Spleen (tissue), 11 donors: ENCODE data around the gene MB. TPM values are rescaled to one million over a fixed set of nuclear protein-coding genes. Genes with fewer than 3 reads are reported as not detected.

Source experiments
- DNase-seq: peaks from one replicate; pipeline ENCODE4 v3.0.0-alpha.2; 2020
- H3K27ac ChIP-seq, 8 donors: fragments of 200-600 bp; sonication (generic) in 7 of 8; 1 replicate in 4 of 8; 2 replicates in 4 of 8; pipeline versions ENCODE4 v1.5.0 to v1.8.0; 2016 to 2021; ENCODE audit warnings: inconsistent platforms in 4 of 8, mild to moderate bottlenecking in 4 of 8, moderate library complexity in 1 of 8
- H3K27me3 ChIP-seq, 7 donors: fragments of 200-600 bp; sonication (generic) in 6 of 7; replicated peaks in 1 of 7; 1 replicate in 4 of 7; 2 replicates in 3 of 7; pipeline versions ENCODE4 v1.5.0 to v1.8.0; 2016 to 2021; ENCODE audit warnings: inconsistent platforms in 3 of 7, mild to moderate bottlenecking in 1 of 7
- H3K36me3 ChIP-seq, 6 donors: fragments of 200-600 bp; sonication (generic) in 5 of 6; 1 replicate in 4 of 6; 2 replicates in 2 of 6; pipeline versions ENCODE4 v1.5.0 to v1.8.0; 2016 to 2021; ENCODE audit warnings: inconsistent platforms in 2 of 6
- H3K4me1 ChIP-seq, 6 donors: fragments of 200-600 bp; sonication (generic) in 5 of 6; 1 replicate in 3 of 6; 2 replicates in 3 of 6; pipeline versions ENCODE4 v1.5.0 to v1.8.0; 2016 to 2021; ENCODE audit warnings: inconsistent platforms in 3 of 6
- H3K4me3 ChIP-seq, 8 donors: fragments of 200-600 bp; sonication (generic) in 7 of 8; 1 replicate in 4 of 8; 2 replicates in 4 of 8; pipeline versions ENCODE4 v1.5.0 to v1.8.0; 2016 to 2021; ENCODE audit warnings: inconsistent platforms in 4 of 8, mild to moderate bottlenecking in 4 of 8, moderate library complexity in 2 of 8
- H3K9me3 ChIP-seq, 8 donors: fragments of 200-600 bp; sonication (generic) in 7 of 8; 1 replicate in 4 of 8; 2 replicates in 4 of 8; pipeline versions ENCODE4 v1.5.0 to v1.8.0; 2016 to 2021; ENCODE audit warnings: inconsistent platforms in 4 of 8
- CTCF ChIP-seq, 11 experiments: fragments of 200-600 bp in 7 of 11; fragments of 450-650 bp in 4 of 11; sonication (generic) in 4 of 11; IDR thresholded peaks in 8 of 11; conservative IDR thresholded peaks in 3 of 11; 1 replicate in 7 of 11; 2 replicates in 4 of 11; pipeline versions ENCODE4 v1.4.0 to v1.8.0; 2016 to 2021; ENCODE audit warnings: antibody characterized with exemption in 11 of 11, inconsistent platforms in 4 of 11, mild to moderate bottlenecking in 1 of 11
- POLR2A ChIP-seq, 3 donors: fragments of 450-650 bp; IDR thresholded peaks; one replicate each; pipeline ENCODE4 v1.5.1; 2017; ENCODE audit warnings: antibody characterized with exemption in 3 of 3, mild to moderate bottlenecking in 1 of 3
- POLR2AphosphoS5 ChIP-seq, 3 donors: sonication (generic); formaldehyde crosslinking; IDR thresholded peaks; one replicate each; pipeline ENCODE4 v1.5.1; 2017; ENCODE audit warnings: antibody characterized with exemption in 3 of 3
- WGBS, 5 donors: extraction: QIAGEN DNeasy Blood & Tissue Kit in 3 of 5; methylation state at CpG; one replicate each; pipeline versions ENCODE4 v1.1.5 to v1.1.7; 2013 to 2018; 5-methylcytosine and 5-hydroxymethylcytosine counted together
- intact Hi-C: fragments of 100-400 bp; cut with DNase I; formaldehyde crosslinking; loops from one replicate; pipeline ENCODE4 v1.15.0; 2023; ENCODE audit warnings: low total_unique reads
- polyA plus RNA-seq, 3 donors: library from polyadenylated mRNA; stranded (reverse); fragments of 200-250 nt; gene quantifications; one replicate each; pipeline ENCODE4 v1.2.1, GENCODE V29; 2013
- total RNA-seq, 7 donors: library from RNA; depleted of rRNA in 3 of 7; stranded (reverse); fragments of >200 nt in 3 of 7; fragmentation: NEBNext Ultra II Directional in 4 of 7; extraction: Animal tissue kit (Norgen Biotek cat#: 25700) in 4 of 7; gene quantifications; one replicate each; pipeline versions ENCODE4 v1.1.0 to v1.2.1, GENCODE V29; 2016 to 2021
- donor health status: healthy with polysubstance abuse.
- donor health status: DM: no; HTN: no; CAD: no; lungs with moderate emphysema.
- donor health status: DM: no; HTN: no; CAD: no.
- donor health status: Bipolar disorder and iron deficiency.
- donor health status: healthy.
- donor health status: DM: no; HTN: no; CAD: no.
- donor health status: DM: yes; HTN: yes; CAD: no.

Gene MB
- total and polyA plus RNA-seq, 10 donors, result 0.64 to 5.0 (median 1.1) TPM; not detected in 6

GRCh38 chr22:35649636-35650250 lies 32.6 kb upstream of the MB start:
- Histone ChIP-seq H3K27ac (peak overlapping the region; percentile 76 to 97 (median 94)), H3K9me3 (peaks cover 0 to 9% (median 1%) of the 10 kb centered on the region in 8 donors), H3K27me3 (no peaks in the 10 kb centered on the region), H3K36me3 (peaks cover 0 to 19% (median 0%) of the 10 kb centered on the region in 6 donors), H3K4me3 (peak overlapping the region; percentile 51 to 80 (median 60)), H3K4me1 (peaks cover 28 to 63% (median 56%) of the 10 kb centered on the region in 6 donors)
- intact Hi-C loops, result no loop called here
- DNase-seq, result peak; percentile 40
- TF ChIP-seq POLR2A (IDR thresholded peaks at IDR 0.05) (no peak), POLR2AphosphoS5 (IDR thresholded peaks at IDR 0.05) (no peak), CTCF (IDR thresholded peaks at IDR 0.05 in 8 of 11, conservative IDR thresholded peaks at IDR 0.05 in 3 of 11) (no peak)
- WGBS, 5 donors, result 57 to 76% (median 66%) methylated on average over 7 of the region's 7 CpGs

- WGBS, 5 donors, result 22 to 37% (median 29%) methylated on average over 7 of the region's 7 CpGs
- Histone ChIP-seq H3K4me1 (peaks cover 28 to 56% (median 51%) of the 10 kb centered on the region in 6 donors), H3K4me3 (peak overlapping the region; percentile 51 to 80 (median 60)), H3K36me3 (peaks cover 0 to 13% (median 0%) of the 10 kb centered on the region in 6 donors), H3K27ac (peak overlapping the region; percentile 76 to 97 (median 94)), H3K27me3 (no peaks in the 10 kb centered on the region), H3K9me3 (peaks cover 0 to 9% (median 1%) of the 10 kb centered on the region in 8 donors)
- no peak for DNase-seq
- TF ChIP-seq POLR2A (IDR thresholded peaks at IDR 0.05) (no peak), POLR2AphosphoS5 (IDR thresholded peaks at IDR 0.05) (no peak), CTCF (IDR thresholded peaks at IDR 0.05 in 8 of 11, conservative IDR thresholded peaks at IDR 0.05 in 3 of 11) (no peak)
- intact Hi-C loops, result no loop called here
Measured at GRCh38 chr22:35649026-35649553, 32.0 kb upstream of the MB start.

GRCh38 chr22:35648066-35649025 lies 31.2 kb upstream of the MB start, which contains the start of gene APOL6:
TSS of gene APOL6 (plus strand) at chr22:35648446. CDS start at chr22:35656426, 7,980 bp downstream.
- peak; percentile 81 for DNase-seq
- 3 to 5% (median 4%) methylated on average over 18 of the region's 18 CpGs for WGBS, 5 donors
- H3K27ac ChIP-seq, result peak within 1 kb of the TSS; percentile 76 to 97 (median 94)

More at GRCh38 chr22:35648066-35649025, 31.2 kb upstream of the MB start, which contains the start of gene APOL6:
- H3K27me3 ChIP-seq, result no peaks in the 10 kb centered on the region
- intact Hi-C loops, result no loop called here
- TF ChIP-seq POLR2A (IDR thresholded peaks at IDR 0.05) (no peak), CTCF (IDR thresholded peaks at IDR 0.05 in 8 of 11, conservative IDR thresholded peaks at IDR 0.05 in 3 of 11) (peak in 1 of 11 experiments; percentile 8), POLR2AphosphoS5 (IDR thresholded peaks at IDR 0.05) (peak; percentile 77 to 85 (median 79))
- peaks cover 27 to 49% (median 43%) of the 10 kb centered on the region in 6 donors for H3K4me1 ChIP-seq
- peaks cover 0 to 7% (median 0%) of the 10 kb centered on the region in 6 donors for H3K36me3 ChIP-seq
- peaks cover 0 to 9% (median 1%) of the 10 kb centered on the region in 8 donors for H3K9me3 ChIP-seq
- H3K4me3 ChIP-seq, result peak within 1 kb of the TSS; percentile 51 to 80 (median 60)
